Esophagus squamous epithelium (tissue), 4 donors: ENCODE measurements around the gene PRR4.

Experiments used
- POLR2A ChIP-seq, 4 donors: fragments of 450-650 bp; IDR thresholded peaks; one replicate each; pipeline ENCODE4 v1.6.1; 2017; ENCODE audit warnings: antibody characterized with exemption in 4 of 4, mild to moderate bottlenecking in 4 of 4, moderate library complexity in 3 of 4
- TF ChIP-seq, protein P1 (sequence below), 6 experiments: fragments of 450-650 bp in 4 of 6; fragments of 200-600 bp in 2 of 6; sonication (generic) in 2 of 6; IDR thresholded peaks; one replicate each; pipeline ENCODE4 v1.5.1; 2016 to 2019; ENCODE audit warnings: antibody characterized with exemption in 6 of 6, mild to moderate bottlenecking in 4 of 6, moderate library complexity in 4 of 6

GRCh38 chr12:10826258-10826657 lies 23.0 kb downstream of the PRR4 start, which contains the start of gene TAS2R10:
- TF ChIP-seq, protein P1, sequence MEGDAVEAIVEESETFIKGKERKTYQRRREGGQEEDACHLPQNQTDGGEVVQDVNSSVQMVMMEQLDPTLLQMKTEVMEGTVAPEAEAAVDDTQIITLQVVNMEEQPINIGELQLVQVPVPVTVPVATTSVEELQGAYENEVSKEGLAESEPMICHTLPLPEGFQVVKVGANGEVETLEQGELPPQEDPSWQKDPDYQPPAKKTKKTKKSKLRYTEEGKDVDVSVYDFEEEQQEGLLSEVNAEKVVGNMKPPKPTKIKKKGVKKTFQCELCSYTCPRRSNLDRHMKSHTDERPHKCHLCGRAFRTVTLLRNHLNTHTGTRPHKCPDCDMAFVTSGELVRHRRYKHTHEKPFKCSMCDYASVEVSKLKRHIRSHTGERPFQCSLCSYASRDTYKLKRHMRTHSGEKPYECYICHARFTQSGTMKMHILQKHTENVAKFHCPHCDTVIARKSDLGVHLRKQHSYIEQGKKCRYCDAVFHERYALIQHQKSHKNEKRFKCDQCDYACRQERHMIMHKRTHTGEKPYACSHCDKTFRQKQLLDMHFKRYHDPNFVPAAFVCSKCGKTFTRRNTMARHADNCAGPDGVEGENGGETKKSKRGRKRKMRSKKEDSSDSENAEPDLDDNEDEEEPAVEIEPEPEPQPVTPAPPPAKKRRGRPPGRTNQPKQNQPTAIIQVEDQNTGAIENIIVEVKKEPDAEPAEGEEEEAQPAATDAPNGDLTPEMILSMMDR (IDR thresholded peaks at IDR 0.05) = no peak
- no peak for TF ChIP-seq POLR2A (IDR thresholded peaks at IDR 0.05)
